OCI-LY7 (cell line): Measurements from ENCODE around the gene HES4.

ENCODE experiments used
- EZH2phosphoT487 ChIP-seq: fragments of 200-600 bp; sonication (generic); IDR thresholded peaks from 2 replicates; pipeline ENCODE4 v1.6.1; 2018; ENCODE audit warnings: low read depth, borderline replicate concordance, mild to moderate bottlenecking, mixed run types, antibody characterized with exemption, low read length, moderate library complexity, mixed read lengths
- TF ChIP-seq, protein P1 (sequence below): fragments of 200-600 bp; sonication (generic); conservative IDR thresholded peaks from 2 replicates; pipeline ENCODE4 v1.5.1; 2014; ENCODE audit warnings: mild to moderate bottlenecking, antibody characterized with exemption, low read length, moderate library complexity, mixed read lengths

DNA sequence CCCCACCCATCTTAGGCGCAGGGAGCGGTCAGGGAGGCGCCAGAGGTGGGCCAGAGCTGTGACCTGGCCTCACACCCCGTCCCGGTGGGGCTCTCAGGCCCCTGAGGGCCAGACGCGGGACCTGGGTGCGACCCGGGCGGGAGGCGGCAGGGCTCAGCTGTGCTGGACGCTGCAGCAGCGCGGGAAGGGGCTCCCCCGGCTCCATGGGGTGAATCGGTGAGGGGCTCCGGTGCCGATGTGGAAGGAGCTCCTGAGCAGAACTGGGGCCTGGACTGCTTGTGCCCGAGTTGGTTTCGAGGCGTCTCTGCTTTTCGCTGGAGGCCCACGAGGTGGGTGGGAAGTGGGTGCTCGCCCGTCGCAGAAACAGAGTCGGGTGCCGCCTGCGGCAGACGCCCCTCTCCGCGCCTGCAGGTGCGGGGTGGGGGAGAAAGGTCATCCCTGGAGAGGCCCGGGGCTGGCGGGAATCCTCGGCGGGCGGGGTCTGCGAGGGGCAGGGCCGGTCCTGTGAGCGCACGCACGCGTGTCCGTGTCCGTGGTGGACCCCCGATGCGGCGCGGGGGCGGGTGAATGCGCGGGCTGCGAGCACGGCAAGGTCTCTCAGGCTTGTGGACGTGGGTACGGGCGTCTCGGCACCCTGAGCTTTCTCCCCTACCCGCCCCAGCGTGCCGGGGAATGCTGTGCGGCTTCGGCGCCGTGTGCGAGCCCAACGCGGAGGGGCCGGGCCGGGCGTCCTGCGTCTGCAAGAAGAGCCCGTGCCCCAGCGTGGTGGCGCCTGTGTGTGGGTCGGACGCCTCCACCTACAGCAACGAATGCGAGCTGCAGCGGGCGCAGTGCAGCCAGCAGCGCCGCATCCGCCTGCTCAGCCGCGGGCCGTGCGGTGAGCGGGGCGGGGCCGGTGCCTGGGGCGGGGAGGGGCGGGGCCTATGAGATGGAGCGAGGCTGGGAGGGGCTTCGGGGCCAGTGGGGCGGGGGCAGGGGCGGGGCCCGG is 40.4 kb upstream of the HES4 start:
- TF ChIP-seq, protein P1, sequence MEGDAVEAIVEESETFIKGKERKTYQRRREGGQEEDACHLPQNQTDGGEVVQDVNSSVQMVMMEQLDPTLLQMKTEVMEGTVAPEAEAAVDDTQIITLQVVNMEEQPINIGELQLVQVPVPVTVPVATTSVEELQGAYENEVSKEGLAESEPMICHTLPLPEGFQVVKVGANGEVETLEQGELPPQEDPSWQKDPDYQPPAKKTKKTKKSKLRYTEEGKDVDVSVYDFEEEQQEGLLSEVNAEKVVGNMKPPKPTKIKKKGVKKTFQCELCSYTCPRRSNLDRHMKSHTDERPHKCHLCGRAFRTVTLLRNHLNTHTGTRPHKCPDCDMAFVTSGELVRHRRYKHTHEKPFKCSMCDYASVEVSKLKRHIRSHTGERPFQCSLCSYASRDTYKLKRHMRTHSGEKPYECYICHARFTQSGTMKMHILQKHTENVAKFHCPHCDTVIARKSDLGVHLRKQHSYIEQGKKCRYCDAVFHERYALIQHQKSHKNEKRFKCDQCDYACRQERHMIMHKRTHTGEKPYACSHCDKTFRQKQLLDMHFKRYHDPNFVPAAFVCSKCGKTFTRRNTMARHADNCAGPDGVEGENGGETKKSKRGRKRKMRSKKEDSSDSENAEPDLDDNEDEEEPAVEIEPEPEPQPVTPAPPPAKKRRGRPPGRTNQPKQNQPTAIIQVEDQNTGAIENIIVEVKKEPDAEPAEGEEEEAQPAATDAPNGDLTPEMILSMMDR, result no peak
- no peak for TF ChIP-seq EZH2phosphoT487
